Subcutaneous adipose tissue (tissue), 4 donors: ENCODE results near the gene IL1F10. TPM values are rescaled to one million over a fixed set of nuclear protein-coding genes. Genes with fewer than 3 reads are reported as not detected.

Experiments used
- CTCF ChIP-seq: fragments of 450-650 bp; IDR thresholded peaks from one replicate; pipeline ENCODE4 v1.5.1; 2016; ENCODE audit warnings: low read depth, mild to moderate bottlenecking, control low read depth, antibody characterized with exemption, moderate library complexity
- total RNA-seq, 4 donors: library from RNA; depleted of rRNA; stranded (reverse); fragments of >200 nt; gene quantifications; one replicate each; pipeline ENCODE4 v1.1.0, GENCODE V29; 2016

IL1F10 gene
- total RNA-seq: not detected

- TF ChIP-seq CTCF: no peak
Observed at GRCh38 chr2:113067681-113068080, at the start of gene IL1F10. TSS of gene IL1F10 (plus strand) at chr2:113067970. CDS start at chr2:113072739, 4,769 bp downstream.

- no peak for TF ChIP-seq CTCF
Observed at GRCh38 chr2:113018509-113018908, 49.3 kb upstream of the IL1F10 start.

GRCh38 chr2:113021312-113021711, 46.5 kb upstream of the IL1F10 start:
- no peak for TF ChIP-seq CTCF

GRCh38 chr2:113024764-113025163, 43.0 kb upstream of the IL1F10 start:
- no peak for TF ChIP-seq CTCF

GRCh38 chr2:113025737-113026136, 42.0 kb upstream of the IL1F10 start:
- no peak for TF ChIP-seq CTCF

- TF ChIP-seq CTCF: no peak
Observed at GRCh38 chr2:113027691-113028090, 40.1 kb upstream of the IL1F10 start.

- no peak for TF ChIP-seq CTCF
Observed at GRCh38 chr2:113028112-113028511, 39.7 kb upstream of the IL1F10 start.
